Measurements from ENCODE around the gene COL5A1.

The COL5A1 gene

GRCh38 chr9:134886413-134886913, 244.9 kb downstream of the COL5A1 start:
- DNase-seq: peak; percentile 18

GRCh38 chr9:134887219-134887618, 245.6 kb downstream of the COL5A1 start:
- peak; percentile 10 for DNase-seq

GRCh38 chr9:134887686-134888602, 246.3 kb downstream of the COL5A1 start:
- DNase-seq: peak; percentile 36

GRCh38 chr9:134888603-134889190, 247.1 kb downstream of the COL5A1 start:
- peak; percentile 28 for DNase-seq

GRCh38 chr9:134889386-134890154, 248.0 kb downstream of the COL5A1 start:
- peak; percentile 28 for DNase-seq

- peak; percentile 25 for DNase-seq
These were observed 248.5 kb downstream of the COL5A1 start for GRCh38 chr9:134890155-134890495.

- DNase-seq: peak; percentile 23
These were observed 249.4 kb downstream of the COL5A1 start for GRCh38 chr9:134891053-134891452.

- peak; percentile 32 for DNase-seq
These were observed 250.1 kb downstream of the COL5A1 start for GRCh38 chr9:134891713-134892112.

GRCh38 chr9:134892221-134892620, 250.6 kb downstream of the COL5A1 start:
- peak; percentile 23 for DNase-seq

- DNase-seq: peak; percentile 8
These were observed 251.3 kb downstream of the COL5A1 start for GRCh38 chr9:134892820-134893420.

Measured in activated CD8-positive, alpha-beta memory T cell treated with anti-CD3 and anti-CD28 coated beads, Interleukin-2, amount 50 U/mL, for 48 hours (primary cell).